GM12875 (cell line): Measurements from ENCODE around the gene ETV3L.

Experiments
- H3K4me3 ChIP-seq: one replicate; pipeline ENCODE4 v1.5.1; 2011; ENCODE audit warnings: low read depth, low read length, control low read depth
- CTCF ChIP-seq: IDR thresholded peaks from 2 replicates; pipeline ENCODE4 v1.5.1; 2011; ENCODE audit warnings: low read depth, mild to moderate bottlenecking, control low read depth, inconsistent platforms, low read length, moderate library complexity, borderline replicate concordance; ENCODE audit not compliant: insufficient read depth

ETV3L gene

GRCh38 chr1:157096881-157097280, 2.7 kb downstream of the ETV3L start:
- H3K4me3 ChIP-seq = no peak overlapping the region
- no peak for TF ChIP-seq CTCF

- TF ChIP-seq CTCF = no peak
- H3K4me3 ChIP-seq = no peak overlapping the region
These were observed 4.1 kb downstream of the ETV3L start for GRCh38 chr1:157095551-157095950.

DNA sequence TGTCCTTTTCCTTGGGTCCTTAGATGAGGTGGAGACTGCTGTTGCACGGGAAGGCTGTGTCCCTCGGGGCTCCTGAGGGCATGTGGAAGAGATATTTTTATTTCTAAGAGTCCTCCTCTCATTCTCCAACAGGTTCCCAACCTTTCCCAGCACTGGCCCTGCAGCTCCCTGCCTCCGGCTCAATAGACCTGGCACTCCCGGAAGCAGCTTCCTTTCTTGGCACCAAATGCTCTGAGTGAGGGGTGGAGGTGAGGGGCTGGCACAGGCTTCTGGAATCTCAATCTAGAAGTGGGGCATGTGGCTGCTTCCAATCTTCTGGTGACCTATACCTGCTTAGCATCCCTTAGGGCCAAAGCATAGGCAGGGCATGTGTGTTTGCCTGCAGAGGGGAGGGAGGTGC, 4.5 kb downstream of the ETV3L start:
- no peak for TF ChIP-seq CTCF
- H3K4me3 ChIP-seq = no peak overlapping the region

- TF ChIP-seq CTCF = no peak
These were observed 6.8 kb downstream of the ETV3L start for GRCh38 chr1:157092831-157093230.

DNA sequence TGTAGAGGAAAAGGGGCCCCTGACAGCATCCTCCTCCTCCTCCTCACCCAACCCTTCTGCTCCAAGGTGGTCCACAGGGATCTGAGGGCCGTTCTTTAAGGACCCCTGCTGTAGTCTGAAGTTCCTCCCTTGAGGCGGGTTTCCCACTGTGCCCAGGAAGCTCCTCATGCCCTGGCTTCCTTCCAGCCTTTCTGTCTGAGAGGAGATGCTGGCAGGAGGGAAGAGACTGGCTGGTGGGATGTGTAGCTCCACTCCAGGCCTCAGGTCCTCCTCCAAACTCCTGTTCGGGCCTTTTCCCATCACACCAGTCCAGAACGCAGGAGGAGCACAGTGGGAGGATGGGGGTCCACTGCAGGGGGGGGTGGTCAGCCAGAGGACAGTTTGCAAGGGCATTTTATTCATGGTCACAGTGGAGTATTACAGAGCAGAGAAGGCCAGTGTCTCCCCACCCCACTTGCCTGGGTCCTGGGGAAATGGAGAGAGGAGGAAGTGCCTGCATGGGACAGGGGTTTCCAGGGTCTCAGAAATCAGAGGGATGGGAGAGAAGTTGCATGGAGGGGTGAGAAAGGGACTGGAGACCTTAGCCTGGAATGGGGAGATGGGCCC, 7.8 kb downstream of the ETV3L start:
- TF ChIP-seq CTCF = no peak
- no peak overlapping the region for H3K4me3 ChIP-seq

More at GRCh38 chr1:157092831-157093230, 6.8 kb downstream of the ETV3L start:
- H3K4me3 ChIP-seq = no peak overlapping the region

DNA sequence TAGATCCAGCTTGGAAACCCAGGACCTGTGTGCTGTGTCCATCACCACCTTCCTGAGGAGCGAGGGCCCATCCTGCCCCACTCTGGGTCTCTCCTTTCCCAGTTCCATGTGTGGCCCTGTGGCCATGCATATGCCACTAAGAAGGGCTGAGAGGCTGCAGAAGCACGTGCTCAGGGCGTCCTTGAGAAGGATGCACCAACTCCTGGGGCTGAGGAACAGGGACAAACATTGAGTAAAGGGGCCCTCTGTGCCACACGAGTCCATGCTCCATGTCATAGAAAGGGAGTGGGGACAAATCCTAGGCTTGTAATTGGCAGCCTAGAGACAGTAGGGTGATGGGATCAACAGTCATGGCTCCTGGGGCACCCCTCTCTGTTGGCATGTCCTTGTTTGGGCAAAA, 8.4 kb downstream of the ETV3L start:
- H3K4me3 ChIP-seq = no peak overlapping the region
- TF ChIP-seq CTCF = no peak

- no peak for TF ChIP-seq CTCF
- no peak overlapping the region for H3K4me3 ChIP-seq
These were observed 8.8 kb downstream of the ETV3L start for GRCh38 chr1:157090771-157091170.
